ENCODE measurements around the gene GPR137B.

GPR137B gene

GRCh38 chr1:236257216-236257615 is 114.9 kb downstream of the GPR137B start:
- peaks cover 35% of the 10 kb centered on the region for H3K9me3 Mint-ChIP-seq (ENCODE audit: low read depth)
- no peak overlapping the region for H3K4me3 Mint-ChIP-seq
- peaks cover 40% of the 10 kb centered on the region for H3K36me3 Mint-ChIP-seq
- peaks cover 34% of the 10 kb centered on the region for H3K4me1 Mint-ChIP-seq (ENCODE audit: low read depth)
- no peaks in the 10 kb centered on the region for H3K27me3 Mint-ChIP-seq
- H3K27ac Mint-ChIP-seq, result no peak overlapping the region

GRCh38 chr1:236258114-236258622 is 115.8 kb downstream of the GPR137B start:
- H3K9me3 Mint-ChIP-seq (ENCODE audit: low read depth), result peaks cover 35% of the 10 kb centered on the region
- peaks cover 45% of the 10 kb centered on the region for H3K36me3 Mint-ChIP-seq
- peaks cover 34% of the 10 kb centered on the region for H3K4me1 Mint-ChIP-seq (ENCODE audit: low read depth)
- H3K27ac Mint-ChIP-seq, result no peak overlapping the region
- no peak overlapping the region for H3K4me3 Mint-ChIP-seq
- no peaks in the 10 kb centered on the region for H3K27me3 Mint-ChIP-seq

Measured in activated naive CD8-positive, alpha-beta T cell (primary cell).